Neural crest cell (in vitro differentiated cells): ENCODE data around the gene MARCKSL1. TPM values are rescaled to one million over a fixed set of nuclear protein-coding genes. Genes with fewer than 3 reads are reported as not detected.
"Not testable (repeated sequence)": the region's sequence is repeated elsewhere in the genome, so short reads cannot be mapped to it uniquely, and the experiment has no call there.

Source experiments
- DNase-seq: peaks from one replicate; pipeline ENCODE4 v3.0.0; 2021; ENCODE audit warnings: low read depth, mixed read lengths, low spot score
- H3K27ac Mint-ChIP-seq: one replicate; pipeline ENCODE4 v1.8.0; 2021; ENCODE audit warnings: mild to moderate bottlenecking, mixed read lengths; ENCODE audit not compliant: unreplicated experiment
- H3K27me3 Mint-ChIP-seq: 2 replicates; pipeline ENCODE4 v1.8.0; 2021; ENCODE audit warnings: low read depth, mild to moderate bottlenecking, mixed read lengths
- H3K36me3 Mint-ChIP-seq: 2 replicates; pipeline ENCODE4 v1.8.0; 2021; ENCODE audit warnings: low read depth, mild to moderate bottlenecking, mixed read lengths
- H3K4me1 Mint-ChIP-seq: 2 replicates; pipeline ENCODE4 v1.8.0; 2021; ENCODE audit warnings: mixed read lengths
- H3K4me3 Mint-ChIP-seq: one replicate; pipeline ENCODE4 v1.8.0; 2021; ENCODE audit warnings: mild to moderate bottlenecking, mixed read lengths
- H3K9me3 Mint-ChIP-seq: 2 replicates; pipeline ENCODE4 v1.8.0; 2021; ENCODE audit warnings: mixed read lengths
- total RNA-seq: library from RNA; stranded (reverse); gene quantifications from 2 replicates; pipeline ENCODE4 v1.2.1, GENCODE V29; 2021
- TF ChIP-seq, protein P1 (sequence below): fragments of 200-600 bp; sonication (generic); conservative IDR thresholded peaks from 2 replicates; pipeline ENCODE4 v1.5.0; 2021; ENCODE audit warnings: antibody characterized with exemption, mild to moderate bottlenecking

The MARCKSL1 gene
- total RNA-seq, 1 donor from 2014 or later: 952 TPM

- Mint-ChIP-seq H3K4me3 (no peak overlapping the region), H3K4me1 (peaks cover 5% of the 10 kb centered on the region), H3K9me3 (no peaks in the 10 kb centered on the region), H3K27ac (no peak overlapping the region), H3K36me3 (peaks cover 23% of the 10 kb centered on the region), H3K27me3 (no peaks in the 10 kb centered on the region)
- TF ChIP-seq, protein P1, sequence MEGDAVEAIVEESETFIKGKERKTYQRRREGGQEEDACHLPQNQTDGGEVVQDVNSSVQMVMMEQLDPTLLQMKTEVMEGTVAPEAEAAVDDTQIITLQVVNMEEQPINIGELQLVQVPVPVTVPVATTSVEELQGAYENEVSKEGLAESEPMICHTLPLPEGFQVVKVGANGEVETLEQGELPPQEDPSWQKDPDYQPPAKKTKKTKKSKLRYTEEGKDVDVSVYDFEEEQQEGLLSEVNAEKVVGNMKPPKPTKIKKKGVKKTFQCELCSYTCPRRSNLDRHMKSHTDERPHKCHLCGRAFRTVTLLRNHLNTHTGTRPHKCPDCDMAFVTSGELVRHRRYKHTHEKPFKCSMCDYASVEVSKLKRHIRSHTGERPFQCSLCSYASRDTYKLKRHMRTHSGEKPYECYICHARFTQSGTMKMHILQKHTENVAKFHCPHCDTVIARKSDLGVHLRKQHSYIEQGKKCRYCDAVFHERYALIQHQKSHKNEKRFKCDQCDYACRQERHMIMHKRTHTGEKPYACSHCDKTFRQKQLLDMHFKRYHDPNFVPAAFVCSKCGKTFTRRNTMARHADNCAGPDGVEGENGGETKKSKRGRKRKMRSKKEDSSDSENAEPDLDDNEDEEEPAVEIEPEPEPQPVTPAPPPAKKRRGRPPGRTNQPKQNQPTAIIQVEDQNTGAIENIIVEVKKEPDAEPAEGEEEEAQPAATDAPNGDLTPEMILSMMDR: no peak
- DNase-seq: no peak
Measured at GRCh38 chr1:32303358-32303757, 32.7 kb downstream of the MARCKSL1 start.

DNA sequence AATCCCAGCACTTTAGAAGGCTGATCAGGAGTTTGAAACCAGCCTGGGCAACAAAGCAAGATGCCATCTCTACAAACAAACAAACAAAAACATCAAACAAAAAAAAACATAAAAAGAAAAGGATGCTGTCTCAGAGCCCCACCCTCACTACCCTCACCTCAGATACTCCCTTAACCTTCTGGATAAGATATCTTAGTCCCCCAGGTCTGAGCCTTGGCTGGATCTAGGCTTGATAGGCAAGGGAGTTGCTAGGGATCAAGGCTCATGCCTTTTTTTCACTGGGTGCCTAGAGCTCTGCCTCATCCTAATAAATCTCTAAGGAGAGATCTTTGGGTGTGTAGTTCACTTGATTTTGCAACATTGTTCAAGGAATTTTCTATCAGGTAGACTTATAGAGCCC lies 36.7 kb downstream of the MARCKSL1 start:
- TF ChIP-seq, protein P1: no peak
- Mint-ChIP-seq H3K27me3 (no peaks in the 10 kb centered on the region), H3K4me3 (no peak overlapping the region), H3K4me1 (peaks cover 21% of the 10 kb centered on the region), H3K36me3 (peaks cover 16% of the 10 kb centered on the region), H3K27ac (no peak overlapping the region), H3K9me3 (no peaks in the 10 kb centered on the region)
- no peak for DNase-seq

DNA sequence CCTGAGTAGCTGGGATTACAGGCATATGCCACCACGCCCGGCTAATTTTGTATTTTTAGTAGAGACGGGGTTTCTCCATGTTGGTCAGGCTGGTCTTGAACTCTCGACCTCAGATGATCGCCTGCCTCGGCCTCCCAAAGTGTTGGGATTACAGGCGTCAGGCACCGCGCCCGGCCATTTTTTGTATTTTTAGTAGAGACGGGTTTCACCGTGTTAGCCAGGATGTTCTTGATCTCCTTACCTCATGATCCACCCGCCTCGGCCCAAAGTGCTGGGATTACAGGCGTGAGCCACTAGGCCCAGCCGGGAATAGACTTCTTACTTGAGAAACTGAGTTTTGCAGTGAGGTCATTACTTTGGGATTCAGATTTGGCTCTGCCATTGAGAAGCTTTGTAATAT lies 37.8 kb downstream of the MARCKSL1 start:
- H3K4me3 Mint-ChIP-seq, H3K27ac Mint-ChIP-seq, H3K27me3 Mint-ChIP-seq, H3K36me3 Mint-ChIP-seq, H3K9me3 Mint-ChIP-seq, DNase-seq: not testable (repeated sequence)
- peaks cover 21% of the 10 kb centered on the region for H3K4me1 Mint-ChIP-seq

- TF ChIP-seq, protein P1: no peak
- Mint-ChIP-seq H3K4me3 (peak within 1 kb of the TSS; percentile 99), H3K4me1 (peaks cover 29% of the 10 kb centered on the region), H3K27ac (peak within 1 kb of the TSS; percentile 96), H3K9me3 (no peaks in the 10 kb centered on the region), H3K36me3 (peaks cover 7% of the 10 kb centered on the region), H3K27me3 (no peaks in the 10 kb centered on the region)
- DNase-seq: peak; percentile 84
Measured at GRCh38 chr1:32291708-32292538, 44.1 kb downstream of the MARCKSL1 start, which contains the start of gene HDAC1. HDAC1 (plus strand) TSS chr1:32292083; CDS start chr1:32292170, 87 bp downstream.

DNA sequence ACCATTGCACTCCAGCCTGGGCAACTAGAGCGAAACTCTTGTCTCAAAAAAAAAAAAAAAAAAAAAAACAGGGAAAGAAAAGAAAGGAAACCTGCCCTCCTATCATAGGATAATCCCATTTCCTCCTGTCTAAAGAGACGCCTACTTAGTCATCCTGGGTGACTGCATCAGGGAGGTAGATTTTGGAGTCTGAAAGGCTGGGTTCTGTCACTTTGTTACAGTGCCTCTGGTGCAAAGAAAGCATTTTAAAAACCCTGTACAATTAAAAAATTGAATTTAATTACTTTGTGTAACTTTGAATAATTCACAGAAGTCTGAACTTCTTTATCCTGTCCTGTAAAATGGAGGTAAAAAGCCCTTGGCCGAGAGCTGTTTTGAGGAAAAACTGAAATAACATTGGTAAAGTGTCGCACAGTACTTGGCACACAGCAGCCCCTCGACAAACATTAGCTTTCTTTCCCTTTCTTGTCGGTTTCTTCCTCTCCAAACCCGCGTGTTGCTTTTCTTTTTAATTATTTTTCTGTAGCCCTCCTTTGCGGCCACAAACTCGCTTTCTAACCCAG lies 44.8 kb downstream of the MARCKSL1 start:
- peaks cover 2% of the 10 kb centered on the region for H3K36me3 Mint-ChIP-seq
- no peaks in the 10 kb centered on the region for H3K9me3 Mint-ChIP-seq
- peaks cover 24% of the 10 kb centered on the region for H3K4me1 Mint-ChIP-seq
- TF ChIP-seq, protein P1: no peak
- H3K27me3 Mint-ChIP-seq: no peaks in the 10 kb centered on the region
- DNase-seq: no peak
- peak overlapping the region; percentile 25 for H3K27ac Mint-ChIP-seq
- H3K4me3 Mint-ChIP-seq: peak overlapping the region; percentile 99

- H3K27ac Mint-ChIP-seq: no peak overlapping the region
- TF ChIP-seq, protein P1: no peak
Measured at GRCh38 chr1:32289256-32289655, 46.8 kb downstream of the MARCKSL1 start.

More at GRCh38 chr1:32289256-32289655, 46.8 kb downstream of the MARCKSL1 start:
- H3K4me1 Mint-ChIP-seq: peaks cover 14% of the 10 kb centered on the region
- no peak for DNase-seq
- H3K4me3 Mint-ChIP-seq: no peak overlapping the region
- no peaks in the 10 kb centered on the region for H3K9me3 Mint-ChIP-seq
- peaks cover 2% of the 10 kb centered on the region for H3K36me3 Mint-ChIP-seq
- no peaks in the 10 kb centered on the region for H3K27me3 Mint-ChIP-seq
